Activated CD8-positive, alpha-beta T cell treated with anti-CD3 and anti-CD28 coated beads for 36 hours (primary cell): Measurements from ENCODE around the gene PCDHB8. TPM values are rescaled to one million over a fixed set of nuclear protein-coding genes. Genes with fewer than 3 reads are reported as not detected.
"Not testable (repeated sequence)": the region's sequence is repeated elsewhere in the genome, so short reads cannot be mapped to it uniquely, and the experiment has no call there.

Source experiments
- ATAC-seq: fragments of 200-7000 bp; cut with Tn5 transposase; one replicate; pipeline ENCODE4 v1.10.0; 2021; ENCODE audit warnings: mild to moderate bottlenecking, moderate library complexity
- CTCF ChIA-PET: fragments of 350-600 bp; sonication (Branson Sonifier 250); formaldehyde crosslinking; loops from one replicate; lab custom pipeline; 2021; ENCODE audit warnings: antibody characterized with exemption; lab: Charles Lee
- POLR2A ChIA-PET: fragments of 350-600 bp; sonication (Branson Sonifier 250); formaldehyde crosslinking; loops from one replicate; lab custom pipeline; 2021; ENCODE audit warnings: antibody characterized with exemption; lab: Charles Lee
- DNase-seq: peaks from one replicate; pipeline ENCODE4 v3.0.0-alpha.2; 2020
- H3K27ac Mint-ChIP-seq: one replicate; pipeline ENCODE4 v1.8.0; 2021; ENCODE audit warnings: mild to moderate bottlenecking, mixed read lengths
- H3K27me3 Mint-ChIP-seq: one replicate; pipeline ENCODE4 v1.8.0; 2021; ENCODE audit warnings: mixed read lengths
- H3K36me3 Mint-ChIP-seq: one replicate; pipeline ENCODE4 v1.8.0; 2021; ENCODE audit warnings: low read depth, mixed read lengths
- H3K4me1 Mint-ChIP-seq: one replicate; pipeline ENCODE4 v1.8.0; 2021; ENCODE audit warnings: low read depth, mixed read lengths
- H3K4me3 Mint-ChIP-seq: one replicate; pipeline ENCODE4 v1.8.0; 2021; ENCODE audit warnings: mild to moderate bottlenecking, moderate library complexity, mixed read lengths
- H3K9me3 Mint-ChIP-seq: one replicate; pipeline ENCODE4 v1.8.0; 2021; ENCODE audit warnings: mixed read lengths
- intact Hi-C: fragments of 100-400 bp; cut with micrococcal nuclease; formaldehyde crosslinking; loops from one replicate; pipeline ENCODE4 v1.10.0; 2022
- total RNA-seq, 2 experiments: library from RNA; stranded (reverse); gene quantifications; one replicate each; pipeline ENCODE4 v1.2.3, GENCODE V29; 2021
- TF ChIP-seq, protein P1 (sequence below): fragments of 200-600 bp; IDR thresholded peaks from one replicate; pipeline ENCODE4 v1.8.0; 2022; ENCODE audit warnings: antibody characterized with exemption, mild to moderate bottlenecking

PCDHB8 gene
- total RNA-seq, 2 experiments from 2014 or later, result not detected

DNA sequence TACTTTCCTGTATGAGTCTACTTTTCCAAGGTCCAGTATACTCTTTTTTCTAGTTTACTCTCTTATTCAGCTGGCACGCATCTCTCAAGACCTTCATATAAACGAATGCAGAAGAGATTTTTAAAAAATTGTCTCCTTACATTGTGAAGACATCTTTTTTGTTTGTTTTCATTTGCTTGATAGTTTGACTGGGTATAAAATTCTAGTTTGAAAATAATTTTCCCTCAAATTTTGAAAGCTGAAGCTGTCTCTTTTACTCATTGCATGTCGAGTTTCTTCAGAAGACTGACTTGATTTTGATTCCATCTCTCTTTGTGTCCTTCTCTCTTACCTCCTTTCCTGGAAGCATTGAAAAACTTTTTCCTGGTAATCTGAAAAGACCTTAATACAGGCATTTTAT is 18.8 kb downstream of the PCDHB8 start:
- CTCF ChIA-PET, result interaction anchor here (1.0 to 2.7 kb wide), 3 partner anchors 9 to 46 kb away, joined by 4 to 12 read pairs (median 6); partner anchors contain the start of genes PCDHB6 and PCDHB9
- Mint-ChIP-seq H3K4me3 (no peak overlapping the region), H3K27ac (no peak overlapping the region), H3K36me3 (peaks cover 3% of the 10 kb centered on the region), H3K27me3 (peaks cover 32% of the 10 kb centered on the region), H3K4me1 (no peaks in the 10 kb centered on the region), H3K9me3 (peaks cover 32% of the 10 kb centered on the region)
- no peak for DNase-seq
- intact Hi-C loops, result no loop called here
- POLR2A ChIA-PET, result no interaction called here
- TF ChIP-seq, protein P1, sequence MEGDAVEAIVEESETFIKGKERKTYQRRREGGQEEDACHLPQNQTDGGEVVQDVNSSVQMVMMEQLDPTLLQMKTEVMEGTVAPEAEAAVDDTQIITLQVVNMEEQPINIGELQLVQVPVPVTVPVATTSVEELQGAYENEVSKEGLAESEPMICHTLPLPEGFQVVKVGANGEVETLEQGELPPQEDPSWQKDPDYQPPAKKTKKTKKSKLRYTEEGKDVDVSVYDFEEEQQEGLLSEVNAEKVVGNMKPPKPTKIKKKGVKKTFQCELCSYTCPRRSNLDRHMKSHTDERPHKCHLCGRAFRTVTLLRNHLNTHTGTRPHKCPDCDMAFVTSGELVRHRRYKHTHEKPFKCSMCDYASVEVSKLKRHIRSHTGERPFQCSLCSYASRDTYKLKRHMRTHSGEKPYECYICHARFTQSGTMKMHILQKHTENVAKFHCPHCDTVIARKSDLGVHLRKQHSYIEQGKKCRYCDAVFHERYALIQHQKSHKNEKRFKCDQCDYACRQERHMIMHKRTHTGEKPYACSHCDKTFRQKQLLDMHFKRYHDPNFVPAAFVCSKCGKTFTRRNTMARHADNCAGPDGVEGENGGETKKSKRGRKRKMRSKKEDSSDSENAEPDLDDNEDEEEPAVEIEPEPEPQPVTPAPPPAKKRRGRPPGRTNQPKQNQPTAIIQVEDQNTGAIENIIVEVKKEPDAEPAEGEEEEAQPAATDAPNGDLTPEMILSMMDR, result no peak
- no peak for ATAC-seq

- no peak within 1 kb of the TSS for H3K27ac Mint-ChIP-seq
Measured at GRCh38 chr5:141199359-141200235, 22.0 kb downstream of the PCDHB8 start, which contains the start of gene PCDHB11. Gene PCDHB11, plus strand, starts transcription at chr5:141199627. Its CDS starts 148 bp downstream, at chr5:141199775.

DNA sequence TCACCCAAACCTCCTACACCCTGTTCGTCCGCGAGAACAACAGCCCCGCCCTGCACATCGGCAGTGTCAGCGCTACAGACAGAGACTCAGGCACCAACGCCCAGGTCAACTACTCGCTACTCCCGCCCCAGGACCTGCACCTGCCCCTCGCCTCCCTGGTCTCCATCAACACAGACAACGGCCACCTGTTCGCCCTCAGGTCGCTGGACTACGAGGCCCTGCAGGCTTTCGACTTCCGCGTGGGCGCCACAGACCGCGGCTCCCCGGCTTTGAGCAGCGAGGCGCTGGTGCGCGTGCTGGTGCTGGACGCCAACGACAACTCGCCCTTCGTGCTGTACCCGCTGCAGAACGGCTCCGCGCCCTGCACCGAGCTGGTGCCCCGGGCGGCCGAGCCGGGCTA is 23.5 kb downstream of the PCDHB8 start:
- CTCF ChIA-PET, H3K4me1 Mint-ChIP-seq, H3K36me3 Mint-ChIP-seq, H3K4me3 Mint-ChIP-seq, intact Hi-C loops, POLR2A ChIA-PET, DNase-seq, H3K27ac Mint-ChIP-seq, ATAC-seq: not testable (repeated sequence)
- H3K9me3 Mint-ChIP-seq, result peaks cover 25% of the 10 kb centered on the region
- peaks cover 16% of the 10 kb centered on the region for H3K27me3 Mint-ChIP-seq

More at GRCh38 chr5:141199359-141200235, 22.0 kb downstream of the PCDHB8 start, which contains the start of gene PCDHB11:
- Mint-ChIP-seq H3K4me3 (no peak within 1 kb of the TSS), H3K4me1 (no peaks in the 10 kb centered on the region), H3K36me3 (no peaks in the 10 kb centered on the region), H3K9me3 (peaks cover 28% of the 10 kb centered on the region), H3K27me3 (peaks cover 16% of the 10 kb centered on the region)
- intact Hi-C loops, result no loop called here
- ChIA-PET CTCF (interaction anchor here (0.7 to 2.2 kb wide), 11 partner anchors 9 to 358 kb away, joined by 3 to 10 read pairs (median 3); partner anchors contain the start of genes PCDHB14, PCDHB9 and TAF7), POLR2A (no interaction called here)
- DNase-seq (peak; percentile 13), ATAC-seq (no peak)
- TF ChIP-seq, protein P1, result no peak

GRCh38 chr5:141201646-141202045 is 24.1 kb downstream of the PCDHB8 start:
- Mint-ChIP-seq H3K27me3 (peaks cover 19% of the 10 kb centered on the region), H3K9me3 (peaks cover 21% of the 10 kb centered on the region)
- H3K36me3 Mint-ChIP-seq, DNase-seq, H3K4me1 Mint-ChIP-seq, H3K4me3 Mint-ChIP-seq, ATAC-seq, intact Hi-C loops, CTCF ChIA-PET, H3K27ac Mint-ChIP-seq, POLR2A ChIA-PET: not testable (repeated sequence)

- DNase-seq, result peak; percentile 33
Measured at GRCh38 chr5:141208478-141208877, 30.9 kb downstream of the PCDHB8 start, which contains the start of gene PCDHB12. Gene PCDHB12, plus strand, starts transcription at chr5:141208719. Its CDS starts 189 bp downstream, at chr5:141208908.

DNA sequence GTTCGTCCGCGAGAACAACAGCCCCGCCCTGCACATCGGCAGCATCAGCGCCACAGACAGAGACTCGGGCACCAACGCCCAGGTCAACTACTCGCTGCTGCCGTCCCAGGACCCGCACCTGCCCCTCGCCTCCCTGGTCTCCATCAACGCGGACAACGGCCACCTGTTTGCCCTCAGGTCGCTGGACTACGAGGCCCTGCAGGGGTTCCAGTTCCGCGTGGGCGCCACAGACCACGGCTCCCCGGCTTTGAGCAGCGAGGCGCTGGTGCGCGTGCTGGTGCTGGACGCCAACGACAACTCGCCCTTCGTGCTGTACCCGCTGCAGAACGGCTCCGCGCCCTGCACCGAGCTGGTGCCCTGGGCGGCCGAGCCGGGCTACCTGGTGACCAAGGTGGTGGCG is 32.7 kb downstream of the PCDHB8 start:
- intact Hi-C loops, CTCF ChIA-PET, POLR2A ChIA-PET: not testable (repeated sequence)

More at GRCh38 chr5:141208478-141208877, 30.9 kb downstream of the PCDHB8 start, which contains the start of gene PCDHB12:
- peaks cover 37% of the 10 kb centered on the region for H3K27me3 Mint-ChIP-seq
- H3K9me3 Mint-ChIP-seq, result peaks cover 2% of the 10 kb centered on the region
- TF ChIP-seq, protein P1, result peak; percentile 44
- no peaks in the 10 kb centered on the region for H3K4me1 Mint-ChIP-seq
- H3K36me3 Mint-ChIP-seq, result peaks cover 3% of the 10 kb centered on the region
- intact Hi-C loops, result no loop called here
- ChIA-PET CTCF (interaction anchor here (0.7 to 1.7 kb wide), 10 partner anchors 9 to 349 kb away, joined by 3 to 7 read pairs (median 4); partner anchors contain the start of genes PCDHB14, PCDHB15, PCDHGB7 and TAF7), POLR2A (no interaction called here)
- H3K4me3 Mint-ChIP-seq, result no peak within 1 kb of the TSS
- no peak within 1 kb of the TSS for H3K27ac Mint-ChIP-seq
- ATAC-seq, result no peak

DNA sequence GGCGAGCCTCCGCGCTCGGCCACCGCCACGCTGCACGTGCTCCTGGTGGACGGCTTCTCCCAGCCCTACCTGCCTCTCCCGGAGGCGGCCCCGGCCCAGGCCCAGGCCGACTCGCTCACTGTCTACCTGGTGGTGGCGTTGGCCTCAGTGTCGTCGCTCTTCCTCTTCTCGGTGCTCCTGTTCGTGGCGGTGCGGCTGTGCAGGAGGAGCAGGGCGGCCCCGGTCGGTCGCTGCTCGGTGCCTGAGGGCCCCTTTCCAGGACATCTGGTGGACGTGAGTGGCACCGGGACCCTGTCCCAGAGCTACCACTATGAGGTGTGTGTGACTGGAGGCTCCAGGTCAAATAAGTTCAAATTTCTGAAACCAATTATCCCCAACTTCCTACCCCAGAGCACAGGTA is 33.3 kb downstream of the PCDHB8 start:
- H3K36me3 Mint-ChIP-seq, POLR2A ChIA-PET, H3K4me1 Mint-ChIP-seq, H3K27ac Mint-ChIP-seq, CTCF ChIA-PET, ATAC-seq, intact Hi-C loops, H3K4me3 Mint-ChIP-seq, H3K9me3 Mint-ChIP-seq, DNase-seq: not testable (repeated sequence)
- peaks cover 51% of the 10 kb centered on the region for H3K27me3 Mint-ChIP-seq

More for the DNA sequence above, 32.7 kb downstream of the PCDHB8 start:
- H3K4me3 Mint-ChIP-seq, ATAC-seq, H3K36me3 Mint-ChIP-seq, H3K4me1 Mint-ChIP-seq, H3K9me3 Mint-ChIP-seq, H3K27ac Mint-ChIP-seq, DNase-seq: not testable (repeated sequence)
- H3K27me3 Mint-ChIP-seq, result peaks cover 49% of the 10 kb centered on the region

DNA sequence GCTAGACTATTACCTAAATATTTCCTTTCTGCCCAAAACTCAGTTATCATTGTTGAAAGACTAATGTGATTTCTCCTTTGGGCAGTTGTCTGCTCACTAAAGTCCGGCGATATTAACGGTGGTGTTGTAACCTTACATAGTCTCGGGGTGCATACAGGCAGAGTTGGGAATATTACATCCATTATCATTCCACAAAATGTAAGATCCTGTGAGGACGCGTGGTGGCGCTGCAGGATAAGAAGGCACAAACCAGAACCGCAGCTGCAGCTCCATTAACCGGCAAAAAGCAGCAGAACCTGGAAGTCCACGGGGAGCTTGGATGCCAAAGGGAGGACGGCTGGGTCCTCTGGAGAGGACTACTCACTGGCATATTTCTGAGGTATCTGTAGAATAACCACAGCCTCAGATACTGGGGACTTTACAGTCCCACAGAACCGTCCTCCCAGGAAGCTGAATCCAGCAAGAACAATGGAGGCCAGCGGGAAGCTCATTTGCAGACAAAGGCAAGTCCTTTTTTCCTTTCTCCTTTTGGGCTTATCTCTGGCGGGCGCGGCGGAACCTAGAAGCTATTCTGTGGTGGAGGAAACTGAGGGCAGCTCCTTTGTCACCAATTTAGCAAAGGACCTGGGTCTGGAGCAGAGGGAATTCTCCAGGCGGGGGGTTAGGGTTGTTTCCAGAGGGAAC is 36.2 kb downstream of the PCDHB8 start, which contains the start of gene PCDHB13:
PCDHB13 (plus strand) TSS at position 264 of the 684 bp plus-strand sequence; CDS start at position 469, 205 bp downstream.
- H3K4me3 Mint-ChIP-seq, H3K4me1 Mint-ChIP-seq, POLR2A ChIA-PET, intact Hi-C loops, ATAC-seq, H3K27ac Mint-ChIP-seq: not testable (repeated sequence)
- CTCF ChIA-PET, result interaction anchor here (1.1 kb wide), 1 partner anchor 350 kb away, joined by 6 read pairs; no protein-coding TSS in a partner anchor
- Mint-ChIP-seq H3K9me3 (peaks cover 11% of the 10 kb centered on the region), H3K27me3 (peaks cover 48% of the 10 kb centered on the region), H3K36me3 (peaks cover 10% of the 10 kb centered on the region)
- DNase-seq, result peak; percentile 37
